Lung (tissue), 12 donors: ENCODE measurements around the gene TMEM121. TPM values are rescaled to one million over a fixed set of nuclear protein-coding genes. Genes with fewer than 3 reads are reported as not detected.

Experiments used
- ATAC-seq: fragments of 200-7000 bp; cut with Tn5 transposase; one replicate; pipeline ENCODE4 v1.9.1; 2020; ENCODE audit warnings: moderate number of reproducible peaks; ENCODE audit not compliant: insufficient read depth, low FRiP score
- DNase-seq, 3 donors: peaks; one replicate each; pipeline ENCODE4 v3.0.0-alpha.2; 2013 to 2017
- H3K27ac ChIP-seq, 2 donors: one replicate each; pipeline ENCODE4 v1.5.1; 2013; ENCODE audit warnings: mild to moderate bottlenecking in 2 of 2, moderate library complexity in 2 of 2, control low read depth in 1 of 2, inconsistent platforms in 1 of 2, low read depth in 1 of 2, low read length in 1 of 2
- H3K27me3 ChIP-seq, 3 donors: one replicate each; pipeline ENCODE4 v1.5.1; 2013; ENCODE audit warnings: low read length in 2 of 3; ENCODE audit not compliant: control insufficient read depth in 3 of 3, insufficient read depth in 3 of 3
- H3K36me3 ChIP-seq, 4 donors: one replicate each; pipeline ENCODE4 v1.5.1; 2013; ENCODE audit warnings: low read length in 4 of 4, mild to moderate bottlenecking in 1 of 4, moderate library complexity in 1 of 4; ENCODE audit not compliant: control insufficient read depth in 4 of 4, insufficient read depth in 4 of 4
- H3K4me1 ChIP-seq, 5 donors: one replicate each; pipeline ENCODE4 v1.5.1; 2013; ENCODE audit warnings: low read length in 5 of 5, mild to moderate bottlenecking in 2 of 5, moderate library complexity in 1 of 5; ENCODE audit not compliant: control insufficient read depth in 5 of 5, insufficient read depth in 5 of 5
- H3K4me3 ChIP-seq: one replicate; pipeline ENCODE4 v1.5.1; 2013; ENCODE audit warnings: mild to moderate bottlenecking, control low read depth, moderate library complexity
- H3K9ac ChIP-seq, 2 donors: one replicate each; pipeline ENCODE4 v1.5.1; 2013; ENCODE audit warnings: low read length in 2 of 2, control low read depth in 1 of 2; ENCODE audit not compliant: insufficient read depth in 1 of 2
- H3K9me3 ChIP-seq, 4 donors: one replicate each; pipeline ENCODE4 v1.5.1; 2013; ENCODE audit warnings: low read length in 3 of 4, mild to moderate bottlenecking in 1 of 4, moderate library complexity in 1 of 4; ENCODE audit not compliant: control insufficient read depth in 4 of 4, insufficient read depth in 3 of 4
- WGBS, 2 donors: extraction: QIAGEN DNeasy Blood & Tissue Kit; methylation state at CpG; one replicate each; pipeline ENCODE4 v1.1.7; 2013; 5-methylcytosine and 5-hydroxymethylcytosine counted together
- polyA plus RNA-seq, 2 donors: library from polyadenylated mRNA; stranded (reverse); fragments of 200-250 nt; gene quantifications; one replicate each; pipeline ENCODE4 v1.2.1, GENCODE V29; 2013
- total RNA-seq, 2 donors: library from RNA; depleted of rRNA in 1 of 2; stranded (reverse); fragments of >200 nt in 1 of 2; gene quantifications; one replicate each; pipeline ENCODE4 v1.2.1, GENCODE V29; 2014 to 2021
- TF ChIP-seq, protein P1 (sequence below): IDR thresholded peaks from 2 replicates; pipeline ENCODE4 v1.5.1; 2012; ENCODE audit warnings: mild to moderate bottlenecking; ENCODE audit errors: control extremely low read depth, extremely low read depth
- donor health status: control.
- donor health status: control.
- donor health status: Bipolar disorder and iron deficiency.
- donor health status: healthy.
- donor health status: DM: yes; HTN: yes; CAD: no.

TMEM121 gene
- total and polyA plus RNA-seq, 4 donors: 1.1 to 5.4 (median 2.8) TPM

DNA sequence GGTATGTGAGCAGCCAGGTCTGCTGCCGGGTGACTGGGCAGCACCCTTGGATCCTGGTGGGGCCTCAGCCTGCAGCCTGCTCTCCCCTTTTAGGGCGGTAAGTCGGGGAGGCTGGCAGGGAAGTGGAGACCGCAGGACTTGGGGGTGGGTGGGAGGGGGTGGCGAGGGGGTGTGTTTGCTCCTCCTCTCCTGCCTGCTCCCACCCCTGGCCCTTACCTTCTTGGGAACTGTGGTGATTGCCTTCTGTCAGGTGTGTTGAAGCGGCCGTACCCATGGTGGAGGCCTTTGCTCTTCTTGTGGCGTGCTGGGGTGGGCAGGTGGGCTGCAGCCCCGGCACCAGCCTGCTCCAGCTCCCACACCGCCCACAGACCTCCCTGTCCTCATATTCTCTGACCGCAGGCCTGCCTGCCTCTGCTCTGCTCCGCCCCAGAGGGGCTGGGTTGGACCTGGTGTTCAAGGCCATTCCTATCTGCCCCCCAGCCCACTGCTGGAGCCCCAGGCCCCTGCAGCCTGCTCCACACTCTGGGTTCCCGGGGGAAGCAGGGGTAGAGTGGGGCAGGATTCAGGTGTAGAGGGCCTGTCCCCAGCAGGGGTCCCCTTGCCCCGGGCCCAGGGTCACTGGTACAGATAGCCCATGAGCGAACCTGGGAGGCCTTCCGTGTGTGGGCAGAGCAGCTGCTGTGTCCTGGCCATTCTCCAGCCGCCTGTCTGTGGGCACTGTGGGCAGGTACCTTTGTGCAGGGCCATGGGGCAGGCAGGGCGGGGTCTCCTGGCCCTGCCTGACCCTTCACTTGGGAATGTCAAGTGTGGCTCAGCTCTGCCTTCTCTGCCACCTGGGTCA lies 30.2 kb upstream of the TMEM121 start:
- Histone ChIP-seq H3K9ac (no peak overlapping the region), H3K9me3 (no peaks in the 10 kb centered on the region), H3K4me1 (peaks cover 0 to 3% (median 0%) of the 10 kb centered on the region in 5 donors), H3K4me3 (no peak overlapping the region), H3K27ac (no peak overlapping the region), H3K27me3 (no peaks in the 10 kb centered on the region), H3K36me3 (peaks cover 0 to 6% (median 1%) of the 10 kb centered on the region in 4 donors)
- ATAC-seq: no peak
- TF ChIP-seq, protein P1, sequence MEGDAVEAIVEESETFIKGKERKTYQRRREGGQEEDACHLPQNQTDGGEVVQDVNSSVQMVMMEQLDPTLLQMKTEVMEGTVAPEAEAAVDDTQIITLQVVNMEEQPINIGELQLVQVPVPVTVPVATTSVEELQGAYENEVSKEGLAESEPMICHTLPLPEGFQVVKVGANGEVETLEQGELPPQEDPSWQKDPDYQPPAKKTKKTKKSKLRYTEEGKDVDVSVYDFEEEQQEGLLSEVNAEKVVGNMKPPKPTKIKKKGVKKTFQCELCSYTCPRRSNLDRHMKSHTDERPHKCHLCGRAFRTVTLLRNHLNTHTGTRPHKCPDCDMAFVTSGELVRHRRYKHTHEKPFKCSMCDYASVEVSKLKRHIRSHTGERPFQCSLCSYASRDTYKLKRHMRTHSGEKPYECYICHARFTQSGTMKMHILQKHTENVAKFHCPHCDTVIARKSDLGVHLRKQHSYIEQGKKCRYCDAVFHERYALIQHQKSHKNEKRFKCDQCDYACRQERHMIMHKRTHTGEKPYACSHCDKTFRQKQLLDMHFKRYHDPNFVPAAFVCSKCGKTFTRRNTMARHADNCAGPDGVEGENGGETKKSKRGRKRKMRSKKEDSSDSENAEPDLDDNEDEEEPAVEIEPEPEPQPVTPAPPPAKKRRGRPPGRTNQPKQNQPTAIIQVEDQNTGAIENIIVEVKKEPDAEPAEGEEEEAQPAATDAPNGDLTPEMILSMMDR: no peak
- 90 to 93% methylated on average over 18 of the region's 18 CpGs for WGBS, 2 donors
- DNase-seq: no peak

DNA sequence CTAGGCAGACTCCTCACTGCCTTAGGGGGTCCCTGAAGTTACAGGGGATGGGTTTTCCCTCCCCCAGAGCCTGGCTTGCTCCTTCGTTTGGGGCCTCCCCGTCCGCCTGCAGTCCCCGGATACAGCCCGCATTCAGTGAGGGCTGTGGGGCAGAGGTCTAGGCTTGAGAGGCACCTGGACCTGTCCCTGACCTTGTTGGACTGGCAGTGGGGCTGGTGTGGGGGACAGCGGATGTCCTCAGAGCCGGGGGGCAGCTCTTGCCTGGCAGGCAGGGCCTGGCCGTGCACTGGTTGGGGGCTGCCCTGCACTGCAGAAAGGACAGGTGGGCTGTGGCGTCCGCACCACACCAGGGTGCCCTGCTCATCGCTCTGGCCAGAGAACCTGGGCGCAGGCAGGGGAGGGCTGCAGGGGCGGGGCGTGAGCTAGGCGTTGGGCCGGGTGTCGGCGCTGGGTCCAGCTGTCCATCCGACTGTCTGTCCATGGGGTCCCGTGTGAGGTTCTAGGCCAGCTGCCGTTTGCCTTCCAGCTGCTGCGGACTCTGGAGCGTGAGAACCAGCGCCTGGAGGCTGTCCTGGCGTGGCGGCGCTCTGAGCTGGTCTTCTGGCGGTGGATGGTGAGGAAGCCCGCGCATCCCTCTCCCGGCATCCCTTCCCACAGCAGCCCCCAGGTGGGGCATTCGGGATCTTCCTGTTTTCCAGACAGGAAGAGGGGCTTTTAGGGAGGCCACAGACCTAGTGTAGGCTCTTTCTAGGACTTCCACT lies 29.4 kb upstream of the TMEM121 start:
- Histone ChIP-seq H3K9ac (no peak overlapping the region), H3K4me3 (no peak overlapping the region)
- DNase-seq: no peak

DNA sequence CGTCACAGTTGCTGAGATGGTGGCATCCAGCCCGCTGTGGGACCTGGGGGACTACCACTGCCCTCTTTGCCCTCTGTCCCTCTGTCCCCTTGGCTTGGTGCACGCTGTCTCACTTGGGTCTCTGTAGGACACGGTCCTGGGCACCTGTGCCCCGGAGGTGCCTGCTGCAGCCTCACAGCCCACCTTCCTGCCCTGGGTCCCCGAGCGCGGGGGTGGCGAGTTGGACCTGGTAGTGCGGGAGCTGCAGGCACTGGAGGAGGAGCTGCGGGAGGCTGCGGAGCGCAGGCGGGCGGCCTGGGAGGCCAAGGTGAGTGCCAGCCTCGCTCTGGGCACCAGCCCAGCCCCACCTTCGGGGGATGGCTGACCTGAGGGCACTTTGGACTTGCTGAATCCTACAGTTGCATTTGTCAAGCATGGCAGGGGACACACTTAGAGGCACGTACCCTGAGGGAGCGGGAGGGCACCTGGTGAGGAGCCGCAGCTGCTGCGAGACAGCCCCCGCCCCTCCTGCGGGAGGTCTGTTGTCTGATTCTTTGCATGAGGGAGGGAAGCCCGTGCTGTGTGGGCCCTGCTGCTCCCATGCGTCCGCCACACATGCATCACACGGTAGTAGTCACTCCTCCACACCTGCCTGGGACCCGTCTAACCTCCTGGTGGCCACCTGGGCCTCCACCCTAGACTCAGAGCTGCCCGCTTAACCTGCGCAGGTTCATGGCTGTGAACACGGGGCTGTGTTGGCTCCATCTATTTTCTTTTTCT lies 28.5 kb upstream of the TMEM121 start:
- H3K27me3 ChIP-seq: no peaks in the 10 kb centered on the region
- no peak overlapping the region for H3K27ac ChIP-seq
- DNase-seq (no peak), ATAC-seq (no peak)
- WGBS, 2 donors: 92 to 94% methylated on average over 31 of the region's 31 CpGs
- H3K9me3 ChIP-seq: no peaks in the 10 kb centered on the region
- TF ChIP-seq, protein P1: no peak
- H3K4me3 ChIP-seq: no peak overlapping the region
- H3K4me1 ChIP-seq: no peaks in the 10 kb centered on the region
- H3K9ac ChIP-seq: no peak overlapping the region
- H3K36me3 ChIP-seq: peaks cover 0 to 6% (median 1%) of the 10 kb centered on the region in 4 donors

More for the DNA sequence above, 29.4 kb upstream of the TMEM121 start:
- Histone ChIP-seq H3K36me3 (peaks cover 0 to 6% (median 1%) of the 10 kb centered on the region in 4 donors), H3K4me1 (no peaks in the 10 kb centered on the region), H3K9me3 (no peaks in the 10 kb centered on the region), H3K27ac (no peak overlapping the region), H3K27me3 (no peaks in the 10 kb centered on the region)
- TF ChIP-seq, protein P1: no peak
- no peak for ATAC-seq
- WGBS, 2 donors: 96 to 97% methylated on average over 32 of the region's 32 CpGs
